ENCODE measurements around the gene ZNF165.
A peak's percentile ranks its signal among the peaks of the same experiment; 100 is the strongest.
"Not testable (repeated sequence)": the region's sequence is repeated elsewhere in the genome, so short reads cannot be mapped to it uniquely, and the experiment has no call there.

ZNF165 gene

GRCh38 chr6:28080381-28080630 lies at the start of gene ZNF165:
Gene ZNF165 (plus strand): TSS chr6:28080568. CDS start chr6:28085481, 4,913 bp downstream.
- not testable (repeated sequence) for DNase-seq (ENCODE audit: low read depth)

DNA sequence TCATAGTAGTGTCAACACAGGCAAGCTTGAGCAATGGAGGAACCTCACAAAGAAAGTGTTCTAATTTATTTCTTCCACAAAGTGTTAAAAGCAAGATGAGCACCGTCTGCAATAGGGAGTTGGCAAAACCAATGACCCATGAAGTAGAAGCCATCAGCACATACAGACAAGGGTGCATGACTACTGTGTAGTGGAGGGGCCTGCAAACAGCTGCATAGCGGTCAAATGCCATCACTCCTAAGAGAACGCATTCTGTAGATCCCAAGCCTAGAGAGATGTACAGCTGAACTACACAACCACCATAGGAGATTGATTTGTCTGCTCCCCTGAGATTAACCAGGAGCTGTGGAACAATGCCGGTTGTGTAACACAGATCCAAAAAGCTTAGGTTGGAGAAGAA lies 26.8 kb upstream of the ZNF165 start:
- DNase-seq (ENCODE audit: low read depth) = no peak

GRCh38 chr6:28060405-28060804 lies 20.0 kb upstream of the ZNF165 start:
- DNase-seq (ENCODE audit: low read depth) = no peak

- no peak for DNase-seq (ENCODE audit: low read depth)
Observed at GRCh38 chr6:28064272-28064671, 16.1 kb upstream of the ZNF165 start.

GRCh38 chr6:28068067-28068466 lies 12.3 kb upstream of the ZNF165 start:
- no peak for DNase-seq (ENCODE audit: low read depth)

DNA sequence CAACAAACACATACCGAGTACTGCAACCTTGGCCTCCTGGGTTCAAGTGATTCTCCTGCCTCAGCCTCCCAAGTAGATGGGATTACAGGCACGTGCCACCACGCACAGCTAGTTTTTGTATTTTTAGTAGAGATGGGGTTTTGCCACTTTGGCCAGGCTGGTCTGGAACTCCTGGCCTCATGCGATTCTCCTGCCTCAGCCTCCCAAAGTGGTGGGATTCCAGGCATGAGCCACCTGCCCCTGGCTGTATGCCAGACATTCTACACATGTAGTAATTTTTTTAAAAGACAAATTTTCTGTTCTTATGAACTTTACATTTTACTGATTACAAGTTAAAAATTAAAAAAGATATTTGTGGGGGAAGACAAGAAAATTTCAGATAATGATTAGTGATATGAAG lies 9.4 kb upstream of the ZNF165 start:
- not testable (repeated sequence) for DNase-seq (ENCODE audit: low read depth)

GRCh38 chr6:28078050-28078449 lies 2.3 kb upstream of the ZNF165 start:
- no peak for DNase-seq (ENCODE audit: low read depth)

DNA sequence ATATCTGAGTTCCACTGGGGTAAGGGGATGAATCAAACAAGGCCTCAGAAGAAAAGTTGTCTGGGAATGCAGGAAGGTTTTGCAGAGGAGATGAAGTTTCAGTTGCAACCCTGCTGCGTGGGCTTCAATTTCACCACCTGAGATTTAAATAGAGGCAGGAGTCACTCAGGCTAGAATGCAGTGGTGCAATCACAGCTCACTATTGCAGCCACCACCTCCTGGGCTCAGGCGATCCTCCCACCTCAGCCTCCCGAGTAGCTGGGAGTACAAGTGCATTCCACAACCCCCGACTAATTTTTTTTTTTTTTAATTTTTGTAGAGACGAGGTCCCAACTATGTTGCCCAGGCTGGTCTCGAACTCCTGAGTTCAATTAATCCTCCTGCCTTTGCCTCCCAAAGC lies 1.5 kb upstream of the ZNF165 start:
- DNase-seq (ENCODE audit: low read depth) = no peak

DNA sequence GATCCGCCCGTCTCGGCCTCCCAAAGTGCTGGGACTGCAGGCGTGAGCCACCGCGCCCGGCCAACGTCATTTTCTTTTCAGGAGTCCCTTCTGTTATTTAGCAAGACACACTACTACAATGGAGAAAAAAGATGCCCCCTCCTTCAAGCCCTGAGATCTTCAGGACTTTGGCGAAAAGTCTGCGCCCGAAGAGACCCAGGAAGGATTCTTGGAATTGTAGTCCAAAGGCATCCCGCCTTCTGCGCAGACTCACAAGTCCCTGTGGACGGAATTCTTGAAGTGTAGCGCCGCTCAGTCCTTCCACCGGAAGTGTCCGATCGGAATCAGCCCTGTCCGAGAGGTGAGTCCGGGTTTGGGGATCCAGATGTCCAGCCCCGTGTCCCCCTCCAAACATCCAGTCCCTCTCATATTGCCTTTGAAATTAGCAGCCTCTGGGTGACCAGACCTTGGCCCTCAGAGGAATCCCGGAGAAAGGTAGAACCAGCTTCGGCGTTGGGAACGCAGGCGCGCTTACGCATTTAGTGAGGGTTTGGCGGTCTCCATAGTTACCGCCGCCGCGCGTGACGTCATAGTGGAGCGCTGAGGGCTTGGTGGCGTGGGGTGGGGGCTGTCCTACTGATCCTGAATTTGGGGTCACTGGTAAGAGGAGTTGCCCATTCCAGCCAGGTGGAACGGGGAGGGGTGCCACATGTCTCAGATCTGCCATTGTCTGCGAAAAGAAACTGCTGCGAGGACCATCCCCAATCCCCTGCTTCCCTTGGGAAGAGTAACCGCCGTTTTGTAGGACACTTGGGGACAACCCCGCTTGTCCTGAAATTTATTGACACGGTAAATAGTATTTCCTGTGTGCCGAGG lies 490 bp downstream of the ZNF165 start:
- peak; percentile 88 for DNase-seq (ENCODE audit: low read depth)

- no peak for DNase-seq (ENCODE audit: low read depth)
Observed at GRCh38 chr6:28081486-28081751, 1.1 kb downstream of the ZNF165 start.

GRCh38 chr6:28082939-28083338 lies 2.6 kb downstream of the ZNF165 start:
- no peak for DNase-seq (ENCODE audit: low read depth)

- no peak for DNase-seq (ENCODE audit: low read depth)
Observed at GRCh38 chr6:28089054-28089453, 8.7 kb downstream of the ZNF165 start.

- DNase-seq (ENCODE audit: low read depth) = no peak
Observed at GRCh38 chr6:28090917-28091586, 10.7 kb downstream of the ZNF165 start.

DNA sequence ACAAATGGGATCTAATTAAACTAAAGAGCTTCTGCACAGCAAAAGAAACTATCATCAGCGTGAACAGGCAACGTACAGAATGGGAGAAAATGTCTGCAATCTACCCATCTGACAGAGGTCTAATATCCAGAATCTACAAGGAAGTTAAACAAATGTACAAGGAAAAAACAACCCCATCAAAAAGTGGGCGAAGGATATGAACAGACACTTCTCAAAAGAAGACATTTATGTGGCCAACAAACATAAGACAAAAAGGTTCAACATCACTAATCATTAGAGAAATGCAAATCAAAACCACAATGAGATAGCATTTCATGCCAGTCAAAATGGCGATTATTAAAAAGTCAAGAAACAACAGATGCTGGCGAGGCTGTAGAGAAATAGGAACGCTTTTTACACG lies 21.9 kb downstream of the ZNF165 start:
- not testable (repeated sequence) for DNase-seq (ENCODE audit: low read depth)

DNA sequence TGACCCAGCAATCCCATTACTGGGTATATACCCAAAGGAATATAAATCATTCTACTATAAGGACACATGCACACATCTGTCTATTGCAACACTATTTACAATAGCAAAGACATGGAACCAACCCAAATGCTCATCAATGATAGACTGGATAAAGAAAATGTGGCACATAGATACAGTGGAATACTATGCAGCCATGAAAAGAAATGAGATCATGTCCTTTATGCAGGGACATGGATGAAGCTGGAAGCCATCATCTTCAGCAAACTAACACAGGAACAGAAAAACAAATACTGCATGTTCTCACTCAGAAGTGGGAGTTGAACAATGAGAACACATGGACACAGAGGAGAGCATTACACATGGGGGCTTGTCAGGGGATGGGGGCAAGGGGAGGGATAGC lies 22.3 kb downstream of the ZNF165 start:
- DNase-seq (ENCODE audit: low read depth) = not testable (repeated sequence)

DNA sequence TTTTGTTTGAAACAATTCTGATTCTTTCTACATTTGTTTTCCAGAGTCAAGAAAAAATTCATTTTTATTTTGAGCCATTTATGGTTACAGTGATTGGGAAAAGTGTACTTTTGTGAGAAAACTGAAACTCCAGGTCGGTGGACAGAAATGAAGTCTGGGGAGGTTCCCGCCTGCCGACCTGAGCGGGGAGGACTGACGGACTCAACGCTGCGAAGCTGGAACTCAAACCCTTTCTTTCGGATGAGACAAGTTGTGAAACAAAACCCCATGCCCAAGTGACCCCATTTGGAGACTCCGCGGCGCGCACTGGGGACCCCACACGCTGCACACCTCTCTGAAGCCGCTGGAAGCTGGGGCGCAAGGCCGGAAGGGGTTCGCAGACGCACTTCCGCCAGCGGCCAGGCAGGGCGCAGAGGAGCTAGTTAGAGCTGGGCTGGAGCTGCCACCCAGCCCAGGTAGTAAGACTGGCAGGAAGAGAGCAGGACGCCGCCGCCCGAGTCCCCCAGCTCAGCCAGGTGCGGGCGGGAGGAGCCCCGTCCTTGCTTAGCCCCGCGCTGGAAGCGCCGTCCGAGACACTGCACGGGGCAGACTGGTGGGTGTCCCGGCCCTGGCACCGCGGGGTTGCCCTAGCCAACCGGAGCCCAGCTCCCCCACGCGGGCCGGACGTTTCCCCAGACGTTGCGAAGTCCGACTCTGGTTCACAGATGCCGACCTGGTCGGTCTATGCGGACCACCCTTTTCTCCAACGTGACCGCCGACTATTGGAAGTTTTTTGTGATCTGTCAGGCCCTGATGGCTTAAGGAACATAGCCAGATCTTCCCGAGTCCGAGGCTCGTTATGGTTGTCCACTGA lies 24.2 kb downstream of the ZNF165 start:
- peak; percentile 67 for DNase-seq (ENCODE audit: low read depth)

- DNase-seq (ENCODE audit: low read depth) = no peak
Observed at GRCh38 chr6:28105245-28105639, 24.9 kb downstream of the ZNF165 start.

DNA sequence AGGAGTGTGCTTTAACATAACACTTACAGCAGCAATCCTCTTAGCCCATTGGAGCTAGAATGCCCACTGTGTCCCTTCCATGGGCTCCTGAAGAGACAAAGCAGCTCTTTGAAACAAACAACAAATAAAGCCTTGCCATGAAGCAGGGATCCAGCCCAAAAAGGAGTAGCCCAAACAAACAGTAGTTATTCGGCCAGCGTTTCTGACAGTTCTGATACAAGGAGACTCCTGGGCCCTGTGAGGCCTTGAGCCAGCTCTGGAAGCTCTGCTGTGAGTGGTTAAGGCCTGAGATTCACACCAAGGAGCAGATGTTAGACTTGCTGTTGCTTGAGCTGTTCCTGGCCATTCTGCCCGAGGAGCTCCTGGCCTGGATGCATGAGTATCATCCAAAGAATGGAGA lies 27.1 kb downstream of the ZNF165 start:
- DNase-seq (ENCODE audit: low read depth) = no peak

DNA sequence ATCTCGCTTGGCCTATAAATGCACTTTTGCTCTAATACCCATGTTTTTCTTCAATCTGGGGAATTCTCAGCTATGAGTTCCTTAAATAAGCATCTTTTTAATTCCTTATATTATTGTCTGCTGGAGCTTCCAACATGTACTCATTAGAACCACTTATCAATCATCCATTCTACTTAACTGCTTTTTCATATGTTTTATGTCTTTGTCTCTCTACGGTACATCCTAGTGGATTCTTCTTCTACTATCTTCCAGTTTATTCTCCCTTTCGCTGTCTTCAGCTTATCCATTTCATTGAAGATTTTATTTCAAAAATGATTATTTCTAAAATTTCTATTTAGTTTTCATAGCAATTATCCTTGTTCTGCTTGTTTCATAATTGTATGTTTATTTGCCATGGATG lies 31.6 kb downstream of the ZNF165 start:
- DNase-seq (ENCODE audit: low read depth) = no peak

DNA sequence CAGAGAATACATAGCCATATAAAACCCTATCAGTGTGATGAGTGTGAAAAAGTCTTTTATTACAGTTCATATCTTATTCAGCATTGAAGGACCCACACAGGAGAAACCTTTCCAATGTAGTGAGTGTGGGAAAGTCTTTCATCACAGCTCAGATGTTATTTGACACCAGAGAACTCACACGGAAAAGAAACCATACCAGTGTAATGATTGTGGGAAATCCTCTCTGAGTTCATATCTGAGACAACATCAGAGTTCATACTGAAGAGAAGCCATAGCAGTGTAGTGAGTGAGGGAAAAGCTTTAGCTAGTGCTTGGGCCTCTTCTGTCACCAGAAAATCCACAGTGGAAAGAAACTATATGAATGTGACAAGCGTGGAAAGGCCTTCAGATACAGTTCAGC lies 35.4 kb downstream of the ZNF165 start:
- no peak for DNase-seq (ENCODE audit: low read depth)

GRCh38 chr6:28117386-28118050 lies 37.1 kb downstream of the ZNF165 start:
- DNase-seq (ENCODE audit: low read depth) = no peak

DNA sequence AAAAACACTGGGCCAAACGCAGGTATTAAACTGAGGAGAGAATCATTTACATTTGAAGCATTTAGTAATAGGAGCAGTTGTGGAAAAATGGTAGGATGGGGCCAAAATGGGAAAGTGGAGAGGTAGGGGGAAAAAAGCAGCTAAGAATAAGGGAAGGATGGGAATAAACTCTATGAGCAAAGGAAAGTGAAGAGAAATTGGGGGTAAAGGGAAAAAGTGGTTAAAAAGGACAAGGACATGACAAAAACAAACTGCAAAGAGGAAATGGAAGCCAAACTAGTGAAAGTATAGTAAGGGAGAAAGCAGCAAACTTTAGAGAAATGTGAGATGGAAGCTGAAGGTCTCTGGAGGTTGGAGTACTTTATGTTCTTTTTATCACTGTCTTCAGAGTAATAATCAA lies 37.8 kb downstream of the ZNF165 start:
- no peak for DNase-seq (ENCODE audit: low read depth)

DNA sequence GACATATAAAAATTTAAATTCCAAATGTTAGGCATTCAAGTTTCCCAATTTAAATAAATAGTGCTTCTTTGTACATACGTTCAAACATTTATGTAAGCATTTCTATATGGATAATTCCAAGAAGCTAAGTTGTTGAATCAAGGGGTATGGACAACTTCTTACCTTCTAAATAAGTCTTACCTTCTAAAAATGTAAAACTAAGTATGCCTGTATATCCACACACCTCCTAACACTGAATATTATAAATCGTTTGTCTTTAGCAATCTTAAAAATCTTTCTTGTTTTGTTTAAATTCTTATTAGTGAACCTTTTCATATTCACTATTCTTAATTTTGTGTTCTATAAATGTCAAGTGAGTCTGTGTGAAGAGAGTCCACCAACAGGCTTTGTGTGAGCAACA lies 41.5 kb downstream of the ZNF165 start:
- DNase-seq (ENCODE audit: low read depth) = no peak
